HG02840 (cell line): ENCODE data around the gene HTRA3.

ENCODE experiments used
- ATAC-seq: cut with Tn5 transposase; IDR thresholded peaks from one replicate; pipeline ENCODE4 v1.9.1; 2021; ENCODE audit warnings: mild to moderate bottlenecking, moderate library complexity, moderate number of reproducible peaks; ENCODE audit not compliant: unreplicated experiment, low FRiP score

The HTRA3 gene

GRCh38 chr4:8278421-8279287 is 9.1 kb downstream of the HTRA3 start:
- ATAC-seq, result no peak

GRCh38 chr4:8279321-8280157 is 10.0 kb downstream of the HTRA3 start:
- no peak for ATAC-seq

- no peak for ATAC-seq
These were observed 10.8 kb downstream of the HTRA3 start for GRCh38 chr4:8280158-8280875.

- ATAC-seq, result no peak
These were observed 11.4 kb downstream of the HTRA3 start for GRCh38 chr4:8280876-8281440.

- ATAC-seq, result no peak
These were observed 12.1 kb downstream of the HTRA3 start for GRCh38 chr4:8281519-8282133.

- no peak for ATAC-seq
These were observed 12.6 kb downstream of the HTRA3 start for GRCh38 chr4:8282134-8282641.

GRCh38 chr4:8282742-8283141 is 13.2 kb downstream of the HTRA3 start:
- no peak for ATAC-seq

GRCh38 chr4:8283161-8283560 is 13.6 kb downstream of the HTRA3 start:
- no peak for ATAC-seq

- ATAC-seq, result no peak
These were observed 14.1 kb downstream of the HTRA3 start for GRCh38 chr4:8283631-8284121.

- ATAC-seq, result no peak
These were observed 14.8 kb downstream of the HTRA3 start for GRCh38 chr4:8284391-8284790.

- no peak for ATAC-seq
These were observed 15.8 kb downstream of the HTRA3 start for GRCh38 chr4:8285143-8285975.

- no peak for ATAC-seq
These were observed 16.6 kb downstream of the HTRA3 start for GRCh38 chr4:8285976-8286718.

GRCh38 chr4:8286719-8287342 is 17.3 kb downstream of the HTRA3 start:
- no peak for ATAC-seq

- no peak for ATAC-seq
These were observed 18.1 kb downstream of the HTRA3 start for GRCh38 chr4:8287343-8288280.

GRCh38 chr4:8289151-8289750 is 19.7 kb downstream of the HTRA3 start:
- no peak for ATAC-seq

- ATAC-seq, result no peak
These were observed 20.6 kb downstream of the HTRA3 start for GRCh38 chr4:8289956-8290700.
